Astrocyte of the hippocampus (primary cell): Measurements from ENCODE around the gene BCOR.

Source experiments
- DNase-seq: peaks from one replicate; pipeline ENCODE4 v3.0.0; 2011; ENCODE audit warnings: low read depth, low spot score

BCOR gene

DNA sequence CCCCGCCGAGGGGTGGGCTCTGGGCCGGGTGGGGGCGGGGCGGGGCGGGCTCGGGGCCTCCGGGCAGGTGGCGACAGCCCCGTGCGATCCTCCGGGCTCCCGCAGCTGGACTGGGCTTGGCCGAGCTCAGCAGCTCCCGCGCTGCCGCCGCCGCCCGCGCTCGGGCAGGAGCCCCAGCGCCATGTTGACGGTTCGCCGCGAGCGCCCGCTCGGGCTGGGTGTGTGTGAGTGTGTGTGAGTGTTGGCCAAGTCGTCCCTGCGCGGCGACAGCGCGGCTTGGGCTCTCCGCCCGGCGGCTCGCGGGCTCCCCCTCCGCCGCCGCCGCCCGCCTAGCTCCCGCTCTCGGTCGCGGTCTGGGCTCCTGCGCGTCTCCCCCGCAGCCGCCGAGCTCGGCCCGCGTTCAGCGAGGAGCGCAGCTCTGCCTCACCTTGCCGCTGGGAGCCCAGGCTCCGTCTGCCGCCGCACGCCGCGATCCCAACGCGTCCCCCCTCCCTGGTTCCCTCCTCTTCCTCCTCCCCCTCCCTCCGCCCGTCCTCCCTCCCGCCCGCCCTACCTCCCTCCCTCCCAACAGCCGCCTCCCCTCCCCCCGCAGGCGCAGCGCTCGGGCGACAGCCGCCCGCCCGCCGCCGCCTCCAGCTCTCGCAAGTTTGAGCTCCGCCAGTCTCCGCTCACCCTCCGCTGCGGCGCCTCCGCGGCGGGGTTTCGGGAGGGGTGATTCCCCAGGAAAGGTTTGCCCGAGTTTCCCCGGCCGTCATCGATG lies at the start of gene BCOR:
Gene BCOR (minus strand): TSS at position 455 of the 760 bp plus-strand sequence. CDS start 20,029 bp downstream, outside the sequence.
- DNase-seq, result peak; percentile 75

DNA sequence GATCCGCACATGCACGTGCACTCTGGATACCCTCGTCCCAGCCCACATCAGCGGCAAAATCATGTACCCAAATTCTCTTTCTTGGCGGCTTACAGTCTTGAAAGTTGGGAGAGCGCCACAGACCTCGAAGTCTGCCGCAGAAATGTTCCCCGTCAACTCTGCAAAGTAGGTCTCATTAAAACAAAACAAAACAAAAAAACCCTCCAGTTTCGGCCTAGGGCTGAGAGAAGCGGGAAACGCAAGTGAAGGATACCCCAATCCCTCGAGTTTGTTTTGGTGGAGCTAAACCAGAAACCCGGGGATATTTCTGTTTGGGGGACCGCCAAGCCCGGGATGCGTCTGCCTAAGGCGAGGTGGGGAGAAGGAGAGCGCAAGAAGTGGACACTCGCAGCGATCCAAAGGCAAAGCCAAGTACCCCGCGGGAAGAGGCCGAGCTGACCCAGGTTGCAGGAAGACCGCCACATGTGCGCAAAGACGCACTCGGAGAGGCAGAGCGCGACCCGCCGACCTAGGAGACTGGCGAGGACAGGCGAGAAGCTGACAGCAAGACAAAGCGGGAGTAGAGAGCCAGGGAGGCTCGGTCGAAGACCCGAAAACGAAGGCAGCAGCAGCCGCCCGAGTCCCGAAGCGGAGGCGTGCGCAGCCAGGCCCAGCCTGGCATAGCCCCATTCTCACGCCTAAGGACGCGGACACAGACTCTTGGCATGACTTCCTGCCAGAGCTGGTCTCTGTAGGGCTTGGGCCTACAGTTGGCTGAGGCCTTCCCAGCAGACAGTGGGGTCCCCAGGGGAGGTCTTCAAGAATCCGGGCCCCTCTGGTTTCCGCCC lies 49.6 kb upstream of the BCOR start:
- DNase-seq, result no peak

GRCh38 chrX:40146262-40147125 lies 48.7 kb upstream of the BCOR start:
- peak; percentile 66 for DNase-seq

- DNase-seq, result no peak
Observed at GRCh38 chrX:40145923-40146261, 48.1 kb upstream of the BCOR start.

DNA sequence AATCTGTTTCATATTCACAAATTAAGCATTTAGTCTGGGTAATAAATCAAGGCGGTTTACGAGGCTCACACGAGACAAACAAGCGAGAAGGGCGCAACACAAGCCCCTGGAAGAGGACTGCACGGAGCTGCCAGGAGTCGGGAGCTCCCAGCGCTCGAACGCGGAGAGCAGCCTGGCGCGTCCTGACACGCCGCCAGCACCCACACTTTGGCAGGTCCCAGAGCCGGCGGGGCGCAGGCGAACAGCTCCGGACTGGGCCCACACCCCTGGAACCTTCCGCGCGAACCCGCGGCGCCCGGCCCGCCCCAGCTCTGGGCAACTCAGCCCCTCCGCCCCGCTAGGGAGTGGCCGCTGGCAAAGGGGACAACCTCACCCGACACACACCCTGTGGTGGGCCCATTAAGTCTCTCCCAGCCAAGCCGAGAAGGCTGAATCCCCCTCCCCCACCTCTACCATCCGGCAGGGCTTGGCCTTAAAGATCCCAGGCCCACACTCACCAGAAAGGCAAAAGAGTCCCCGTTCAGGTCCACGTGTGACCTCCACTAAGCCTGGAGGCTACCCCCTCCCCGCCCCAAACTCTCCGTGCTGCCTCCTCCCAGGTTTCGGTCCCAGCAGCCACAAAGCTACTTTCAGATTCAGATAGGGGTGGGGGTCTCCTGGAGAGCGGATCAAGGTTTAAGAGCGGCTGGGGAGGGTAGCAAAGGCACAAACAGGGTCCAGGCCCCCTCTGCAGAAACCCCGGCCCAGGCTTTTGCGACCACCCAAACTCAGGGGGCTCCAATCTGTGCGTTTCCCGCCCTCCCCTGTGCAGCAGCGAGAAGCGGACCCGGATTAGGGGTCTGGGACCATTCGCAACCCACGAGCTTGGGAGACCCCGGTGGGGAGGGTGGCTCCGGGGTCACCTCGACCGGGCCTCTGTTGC lies 47.5 kb upstream of the BCOR start:
- DNase-seq, result no peak

DNA sequence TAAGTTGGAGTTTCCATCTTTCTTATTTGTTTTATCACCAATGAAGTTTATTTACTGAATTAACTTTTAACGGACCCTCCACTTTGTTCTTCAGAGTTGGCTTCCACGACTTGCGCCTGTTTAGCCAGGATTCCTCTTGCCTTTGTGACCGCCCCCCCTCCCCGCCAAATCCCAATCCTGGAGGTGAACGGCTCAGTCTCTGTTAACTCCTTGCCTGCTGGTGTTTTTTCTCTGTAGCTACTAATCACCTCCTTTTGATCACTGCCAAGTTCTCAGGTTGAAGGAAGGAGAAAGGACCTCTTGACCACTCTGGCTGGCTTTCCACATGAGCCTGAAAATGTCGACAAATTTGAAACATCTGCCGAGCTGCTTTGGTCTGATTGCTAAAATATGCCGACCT lies 46.8 kb upstream of the BCOR start:
- no peak for DNase-seq

GRCh38 chrX:40143987-40144386 lies 46.2 kb upstream of the BCOR start:
- no peak for DNase-seq

- DNase-seq, result no peak
Observed at GRCh38 chrX:40143001-40143400, 45.2 kb upstream of the BCOR start.

GRCh38 chrX:40142417-40142816 lies 44.7 kb upstream of the BCOR start:
- DNase-seq, result no peak

- DNase-seq, result peak; percentile 76
Observed at GRCh38 chrX:40140706-40141499, 43.1 kb upstream of the BCOR start.

DNA sequence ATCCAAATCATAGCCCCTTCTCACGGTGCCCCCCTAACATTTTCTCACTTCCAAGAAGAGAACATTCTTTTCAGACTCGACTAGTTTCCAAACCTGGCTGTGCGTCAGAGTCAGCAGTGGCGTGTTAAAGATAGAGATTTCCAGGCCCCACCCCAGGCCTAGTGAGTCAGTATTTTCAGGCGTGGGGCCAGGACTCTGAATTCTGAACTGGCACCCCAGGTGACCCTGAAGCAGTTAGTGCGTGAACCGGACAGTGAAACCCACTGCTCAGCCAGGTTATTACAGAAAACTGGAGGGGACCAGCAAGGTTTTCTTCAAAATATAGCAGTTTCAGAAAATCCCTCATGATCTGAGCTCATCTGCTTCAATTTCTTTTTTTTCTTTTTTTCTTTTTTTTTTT lies 35.0 kb upstream of the BCOR start:
- DNase-seq, result peak; percentile 87

DNA sequence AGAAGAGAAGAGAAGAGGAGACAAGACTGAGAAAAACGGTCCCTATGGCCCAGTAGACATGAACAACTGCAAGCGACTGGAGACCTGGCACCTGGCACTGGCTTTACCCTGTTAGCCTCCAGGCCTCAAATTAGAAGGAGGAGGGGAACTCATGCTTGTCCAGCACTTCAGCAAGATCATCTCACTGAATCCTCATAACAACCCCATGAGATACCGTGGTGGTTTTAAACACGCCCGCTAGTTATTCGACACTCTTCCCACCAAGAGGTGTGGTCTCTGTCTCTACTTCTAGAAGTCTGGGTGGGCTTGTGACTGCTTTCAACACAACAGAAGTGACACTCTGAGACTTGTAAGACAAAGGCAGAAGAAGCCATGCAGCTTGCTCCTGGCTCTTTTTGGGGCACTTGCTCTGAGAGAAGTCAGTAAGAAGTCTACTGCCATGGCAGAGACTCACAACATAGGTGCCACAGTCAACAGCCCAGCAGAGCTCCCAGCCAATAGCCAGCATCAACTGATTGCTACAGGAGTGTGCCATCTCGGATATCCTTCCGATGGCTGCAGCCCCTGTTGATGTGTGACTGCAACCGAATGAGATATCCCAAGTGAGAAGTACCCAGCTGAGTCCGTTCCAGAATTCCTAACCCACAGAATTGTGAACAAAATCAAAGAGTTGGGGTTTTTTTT lies 34.0 kb upstream of the BCOR start:
- DNase-seq, result no peak

DNA sequence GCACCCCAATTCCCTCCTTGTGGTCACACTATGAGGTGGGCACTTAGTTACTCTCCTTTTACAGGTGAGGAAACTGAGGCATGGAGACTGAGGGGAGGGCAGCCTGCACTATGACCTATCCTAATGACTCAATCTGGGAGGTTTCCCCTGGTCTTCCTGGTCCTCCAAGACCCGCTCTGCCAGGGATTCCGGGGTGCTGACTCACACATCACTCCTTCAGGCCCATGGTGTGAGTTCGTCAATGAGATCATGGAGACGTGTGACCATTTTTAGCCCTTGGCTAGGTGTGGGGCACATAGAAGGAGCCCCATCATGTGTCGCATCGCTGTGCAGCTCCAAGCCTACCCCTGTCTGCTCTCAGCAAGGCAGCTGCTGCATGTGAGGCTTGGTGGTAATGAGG lies 32.4 kb upstream of the BCOR start:
- DNase-seq, result peak; percentile 68

DNA sequence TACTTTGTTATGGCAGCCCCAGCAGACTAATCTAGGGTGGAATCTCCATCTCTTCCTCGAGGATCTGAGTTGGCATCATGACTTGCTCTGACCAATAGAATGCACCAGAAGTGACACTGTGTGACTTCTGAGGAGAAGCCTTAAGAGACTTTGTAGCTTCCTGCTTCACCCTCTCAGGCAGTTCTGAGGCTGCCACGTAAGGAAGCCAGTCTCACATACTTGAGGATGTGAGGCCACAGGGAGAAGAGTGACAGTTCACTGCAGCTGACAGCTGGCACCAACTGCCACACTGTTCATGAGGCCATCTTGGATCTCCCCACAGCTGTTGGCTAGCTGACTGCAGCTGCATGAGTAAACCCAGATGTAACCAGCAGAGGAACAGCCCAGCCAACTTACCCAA lies 29.3 kb upstream of the BCOR start:
- DNase-seq, result no peak

DNA sequence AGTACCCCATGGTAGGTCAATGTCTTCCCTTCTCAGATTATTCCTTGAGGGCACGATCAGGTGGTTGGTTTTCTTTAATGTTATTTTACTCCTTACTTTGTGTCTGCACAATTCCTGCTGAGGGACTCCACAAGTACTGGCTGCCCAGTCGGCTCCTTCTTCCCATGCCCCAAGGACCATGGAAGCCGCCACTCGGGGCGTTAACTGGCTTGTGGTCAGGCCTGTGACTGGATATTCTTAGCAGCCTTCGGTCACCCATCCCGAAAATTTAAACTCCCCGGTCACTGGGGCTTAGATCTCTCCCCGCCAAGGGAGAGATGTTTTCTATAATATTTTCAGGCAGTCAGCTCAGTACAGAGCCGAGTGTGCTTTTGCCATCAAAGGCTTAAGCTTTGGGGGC lies 24.7 kb upstream of the BCOR start:
- no peak for DNase-seq

- DNase-seq, result no peak
Observed at GRCh38 chrX:40121618-40122017, 23.9 kb upstream of the BCOR start.

DNA sequence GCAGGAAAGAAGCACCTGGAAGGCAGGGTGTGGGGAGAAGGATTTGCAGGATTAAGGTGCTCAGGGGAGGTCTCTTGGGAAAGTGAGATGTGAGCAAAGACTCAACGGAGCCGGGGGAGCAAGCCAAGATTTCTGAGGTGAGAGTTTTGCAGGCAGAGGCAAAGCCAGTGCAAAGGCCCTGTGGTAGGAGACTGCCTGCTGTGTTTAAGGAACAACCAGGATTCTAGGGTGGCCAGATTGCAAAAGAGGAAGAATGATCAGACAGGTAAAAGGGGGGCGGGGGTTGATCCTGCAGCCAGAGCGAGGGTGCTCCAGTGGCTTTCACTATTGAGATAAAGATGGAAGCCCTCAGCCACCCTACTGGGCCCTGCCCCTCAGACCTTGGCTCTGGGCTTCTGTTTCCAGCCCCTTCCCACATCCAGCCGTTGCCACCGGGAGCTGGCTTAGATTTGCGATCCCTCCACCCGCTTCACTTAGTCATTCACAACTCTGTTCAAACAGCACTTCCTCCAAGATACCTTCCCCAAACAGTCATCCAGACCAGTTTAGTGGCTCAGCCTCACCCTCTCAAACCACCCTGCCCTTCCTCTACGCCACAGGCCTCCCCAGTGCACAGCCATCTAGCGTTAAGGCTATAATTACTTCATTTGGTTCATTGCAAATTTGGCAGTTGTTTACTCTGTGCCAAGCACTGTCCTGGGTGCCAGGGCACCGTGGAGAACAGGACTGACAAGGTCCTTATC lies 23.3 kb upstream of the BCOR start:
- no peak for DNase-seq

- DNase-seq, result no peak
Observed at GRCh38 chrX:40117715-40118285, 20.0 kb upstream of the BCOR start.

- no peak for DNase-seq
Observed at GRCh38 chrX:40116925-40117324, 19.2 kb upstream of the BCOR start.
